Fibroblast of lung (primary cell): ENCODE data around the gene DRD2. TPM values are rescaled to one million over a fixed set of nuclear protein-coding genes. Genes with fewer than 3 reads are reported as not detected.

ENCODE experiments used
- DNase-seq, 2 donors: peaks; one replicate each; pipeline versions ENCODE4 v3.0.0 to v3.0.0-alpha.2; 2010; ENCODE audit warnings: low read depth in 2 of 2
- H2AFZ ChIP-seq: 2 replicates; pipeline ENCODE4 v1.5.1; 2012; ENCODE audit warnings: low read length, control low read depth, inconsistent platforms
- H3K27ac ChIP-seq: 2 replicates; pipeline ENCODE4 v1.5.1; 2011; ENCODE audit warnings: low read length, control low read depth; ENCODE audit not compliant: insufficient read depth
- H3K27me3 ChIP-seq: 2 replicates; pipeline ENCODE4 v1.5.1; 2011; ENCODE audit warnings: mild to moderate bottlenecking, low read length; ENCODE audit not compliant: control insufficient read depth, insufficient read depth
- H3K36me3 ChIP-seq: 2 replicates; pipeline ENCODE4 v1.5.1; 2011; ENCODE audit warnings: low read length; ENCODE audit not compliant: control insufficient read depth, insufficient read depth
- H3K4me1 ChIP-seq: 2 replicates; pipeline ENCODE4 v1.5.1; 2011; ENCODE audit warnings: low read length; ENCODE audit not compliant: control insufficient read depth, insufficient read depth; ENCODE audit errors: extremely low read depth
- H3K4me2 ChIP-seq: 2 replicates; pipeline ENCODE4 v1.5.1; 2011; ENCODE audit warnings: low read length, control low read depth; ENCODE audit not compliant: insufficient read depth; ENCODE audit errors: extremely low read depth
- H3K4me3 ChIP-seq, 4 experiments: fragments of 200-600 bp in 1 of 4; sonication (generic) in 1 of 4; replicated peaks in 1 of 4; 2 replicates each; pipeline ENCODE4 v1.5.1; 2011 to 2016; ENCODE audit warnings: low read length in 4 of 4, low read depth in 3 of 4, mild to moderate bottlenecking in 3 of 4, control low read depth in 2 of 4, inconsistent platforms in 1 of 4, mixed read lengths in 1 of 4; ENCODE audit not compliant: insufficient read depth in 1 of 4; ENCODE audit errors: control extremely low read depth in 1 of 4
- H3K79me2 ChIP-seq: 2 replicates; pipeline ENCODE4 v1.5.1; 2012; ENCODE audit warnings: mild to moderate bottlenecking, low read length, inconsistent platforms; ENCODE audit not compliant: control insufficient read depth, insufficient read depth
- H3K9ac ChIP-seq: 2 replicates; pipeline ENCODE4 v1.5.1; 2011; ENCODE audit warnings: mild to moderate bottlenecking, low read length, control low read depth; ENCODE audit not compliant: insufficient read depth
- H3K9me3 ChIP-seq: 2 replicates; pipeline ENCODE4 v1.5.1; 2012; ENCODE audit warnings: low read depth, low read length; ENCODE audit not compliant: control insufficient read depth, insufficient read depth
- H4K20me1 ChIP-seq: 2 replicates; pipeline ENCODE4 v1.5.1; 2011; ENCODE audit warnings: low read length; ENCODE audit not compliant: control insufficient read depth, insufficient read depth; ENCODE audit errors: extremely low read depth
- EZH2 ChIP-seq: IDR thresholded peaks from 2 replicates; pipeline ENCODE4 v1.5.1; 2012; ENCODE audit warnings: low read length, control low read depth, mild to moderate bottlenecking; ENCODE audit errors: missing control alignments
- polyA plus RNA-seq, 2 donors: library from polyadenylated mRNA; depleted of rRNA in 1 of 2; stranded (reverse) in 1 of 2; unstranded in 1 of 2; fragments of >200 nt; gene quantifications; 2 replicates each; pipeline ENCODE4 v1.2.1, GENCODE V29; 2011 to 2012; ENCODE audit warnings: missing spikeins in 1 of 2
- total RNA-seq: library from RNA; depleted of rRNA; stranded (reverse); fragments of >200 nt; gene quantifications from 2 replicates; pipeline ENCODE4 v1.2.1, GENCODE V29; 2014
- TF ChIP-seq, protein P1 (sequence below), 2 donors: IDR thresholded peaks in 1 of 2; conservative IDR thresholded peaks in 1 of 2; 1 replicate in 1 of 2; 2 replicates in 1 of 2; pipeline ENCODE4 v1.5.1; 2011 to 2012; ENCODE audit warnings: low read length in 2 of 2, control low read depth in 1 of 2, inconsistent platforms in 1 of 2, low read depth in 1 of 2, mild to moderate bottlenecking in 1 of 2

Gene DRD2
- total and polyA plus RNA-seq, 2 donors (not counting 1 experiment from before 2014, with no cell fraction given), result not detected

DNA sequence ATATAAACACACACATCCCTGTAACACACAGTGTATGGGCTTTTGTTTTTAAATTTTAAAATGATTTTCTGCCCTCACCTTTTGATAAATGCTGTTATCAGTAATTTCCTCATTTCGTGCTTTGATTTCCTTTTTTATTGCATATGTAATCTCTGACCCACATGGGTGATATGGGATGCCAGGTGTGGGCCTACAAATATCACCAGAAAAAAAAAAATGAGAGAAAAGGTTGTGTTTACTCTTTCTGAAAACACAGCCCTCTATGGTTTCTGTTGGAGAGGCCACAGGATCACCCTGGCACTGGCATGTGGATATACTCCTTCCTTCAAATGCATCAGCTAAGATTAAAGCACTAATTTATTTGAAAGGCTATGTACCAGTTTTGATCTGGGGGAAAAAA is 17.0 kb downstream of the DRD2 start:
- Histone ChIP-seq H3K4me3 (no peak overlapping the region), H3K27me3 (no peaks in the 10 kb centered on the region), H3K4me2 (no peak overlapping the region), H3K9ac (no peak overlapping the region), H3K9me3 (no peaks in the 10 kb centered on the region), H4K20me1 (no peaks in the 10 kb centered on the region), H3K36me3 (no peaks in the 10 kb centered on the region), H3K4me1 (no peaks in the 10 kb centered on the region), H3K79me2 (no peaks in the 10 kb centered on the region), H3K27ac (no peak overlapping the region), H2AFZ (no peak overlapping the region)
- DNase-seq, result no peak
- TF ChIP-seq EZH2, result no peak
- TF ChIP-seq, protein P1, sequence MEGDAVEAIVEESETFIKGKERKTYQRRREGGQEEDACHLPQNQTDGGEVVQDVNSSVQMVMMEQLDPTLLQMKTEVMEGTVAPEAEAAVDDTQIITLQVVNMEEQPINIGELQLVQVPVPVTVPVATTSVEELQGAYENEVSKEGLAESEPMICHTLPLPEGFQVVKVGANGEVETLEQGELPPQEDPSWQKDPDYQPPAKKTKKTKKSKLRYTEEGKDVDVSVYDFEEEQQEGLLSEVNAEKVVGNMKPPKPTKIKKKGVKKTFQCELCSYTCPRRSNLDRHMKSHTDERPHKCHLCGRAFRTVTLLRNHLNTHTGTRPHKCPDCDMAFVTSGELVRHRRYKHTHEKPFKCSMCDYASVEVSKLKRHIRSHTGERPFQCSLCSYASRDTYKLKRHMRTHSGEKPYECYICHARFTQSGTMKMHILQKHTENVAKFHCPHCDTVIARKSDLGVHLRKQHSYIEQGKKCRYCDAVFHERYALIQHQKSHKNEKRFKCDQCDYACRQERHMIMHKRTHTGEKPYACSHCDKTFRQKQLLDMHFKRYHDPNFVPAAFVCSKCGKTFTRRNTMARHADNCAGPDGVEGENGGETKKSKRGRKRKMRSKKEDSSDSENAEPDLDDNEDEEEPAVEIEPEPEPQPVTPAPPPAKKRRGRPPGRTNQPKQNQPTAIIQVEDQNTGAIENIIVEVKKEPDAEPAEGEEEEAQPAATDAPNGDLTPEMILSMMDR (conservative IDR thresholded peaks at IDR 0.05 in 1 of 2, IDR thresholded peaks at IDR 0.05 in 1 of 2; ENCODE audit: low read depth in 1 of 2, low read length in 2 of 2), result no peak

DNA sequence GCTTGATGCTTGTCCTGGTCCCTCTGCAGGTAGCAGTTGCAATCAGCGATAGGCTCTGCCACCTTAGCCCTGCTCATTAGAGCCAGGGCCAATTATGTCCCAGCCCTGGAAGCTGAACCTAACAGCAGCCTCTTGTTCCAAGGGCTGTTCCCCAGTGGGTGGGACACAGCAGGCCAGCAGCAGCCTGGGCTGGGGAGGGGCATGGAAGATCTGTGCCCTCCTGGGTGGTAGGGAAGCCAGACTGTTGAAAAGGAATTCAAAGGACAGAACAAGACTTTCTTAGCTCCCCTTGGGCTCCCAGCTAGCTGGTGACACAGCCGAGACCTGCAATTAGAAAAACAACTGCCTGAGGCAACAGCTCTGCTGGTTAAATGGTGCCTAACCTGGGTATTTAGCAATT is 17.4 kb downstream of the DRD2 start:
- H3K27ac ChIP-seq, result no peak overlapping the region
- no peaks in the 10 kb centered on the region for H3K36me3 ChIP-seq
- no peak overlapping the region for H3K9ac ChIP-seq
- H4K20me1 ChIP-seq, result no peaks in the 10 kb centered on the region
- no peak overlapping the region for H2AFZ ChIP-seq
- H3K4me2 ChIP-seq, result no peak overlapping the region
- H3K4me3 ChIP-seq, result no peak overlapping the region
- H3K4me1 ChIP-seq, result no peaks in the 10 kb centered on the region
- no peaks in the 10 kb centered on the region for H3K9me3 ChIP-seq
- H3K79me2 ChIP-seq, result no peaks in the 10 kb centered on the region
- no peak for DNase-seq
- TF ChIP-seq, protein P1 (conservative IDR thresholded peaks at IDR 0.05 in 1 of 2, IDR thresholded peaks at IDR 0.05 in 1 of 2; ENCODE audit: low read depth in 1 of 2, low read length in 2 of 2), result no peak
- TF ChIP-seq EZH2, result no peak
- no peaks in the 10 kb centered on the region for H3K27me3 ChIP-seq

DNA sequence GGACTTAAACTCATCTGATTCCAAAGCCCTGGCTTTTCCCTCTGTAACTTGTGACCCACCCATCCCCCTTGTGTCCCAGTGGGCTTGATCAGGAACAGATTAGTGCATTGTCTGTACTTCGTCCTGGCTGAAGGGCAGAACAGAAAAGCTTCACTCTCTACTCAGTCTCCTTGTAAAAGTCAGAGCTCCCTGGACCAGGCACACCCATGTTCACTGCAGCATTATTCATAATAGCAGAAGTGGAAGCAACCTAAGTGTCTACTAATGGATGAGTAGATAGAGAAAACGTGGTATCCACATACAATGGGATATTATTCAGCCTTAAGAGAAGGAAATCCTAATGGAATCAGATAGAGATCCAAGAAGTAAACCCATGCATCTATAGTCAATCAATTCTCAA is 20.7 kb downstream of the DRD2 start:
- no peaks in the 10 kb centered on the region for H3K27me3 ChIP-seq
- no peak overlapping the region for H3K27ac ChIP-seq
- no peaks in the 10 kb centered on the region for H3K79me2 ChIP-seq
- no peaks in the 10 kb centered on the region for H3K36me3 ChIP-seq
- H2AFZ ChIP-seq, result no peak overlapping the region
- TF ChIP-seq, protein P1 (conservative IDR thresholded peaks at IDR 0.05 in 1 of 2, IDR thresholded peaks at IDR 0.05 in 1 of 2; ENCODE audit: low read depth in 1 of 2, low read length in 2 of 2), result no peak
- no peak for TF ChIP-seq EZH2
- no peak overlapping the region for H3K4me3 ChIP-seq
- no peak overlapping the region for H3K9ac ChIP-seq
- DNase-seq, result no peak
- no peak overlapping the region for H3K4me2 ChIP-seq
- H3K9me3 ChIP-seq, result no peaks in the 10 kb centered on the region
- no peaks in the 10 kb centered on the region for H4K20me1 ChIP-seq
- H3K4me1 ChIP-seq, result no peaks in the 10 kb centered on the region
